NCI-H446 (cell line): ENCODE results near the gene GDF7.

Source experiments
- DNase-seq, 2 experiments: peaks; one replicate each; lab custom pipeline; 2025; lab: John Stamatoyannopoulos, UW

Gene GDF7

GRCh38 chr2:20629181-20629580 is 37.8 kb upstream of the GDF7 start:
- no peak for DNase-seq

GRCh38 chr2:20629581-20630171 is 37.3 kb upstream of the GDF7 start:
- DNase-seq, result peak; percentile 28 to 78

GRCh38 chr2:20630967-20631366 is 36.0 kb upstream of the GDF7 start:
- DNase-seq, result no peak

- DNase-seq, result no peak
Measured at GRCh38 chr2:20631617-20632307, 35.2 kb upstream of the GDF7 start.

GRCh38 chr2:20632446-20632990 is 34.4 kb upstream of the GDF7 start:
- DNase-seq, result no peak

GRCh38 chr2:20633001-20633400 is 33.9 kb upstream of the GDF7 start:
- no peak for DNase-seq

- DNase-seq, result no peak
Measured at GRCh38 chr2:20633794-20634506, 33.0 kb upstream of the GDF7 start.

GRCh38 chr2:20634507-20635112 is 32.3 kb upstream of the GDF7 start:
- no peak for DNase-seq

- no peak for DNase-seq
Measured at GRCh38 chr2:20635113-20635510, 31.8 kb upstream of the GDF7 start.

GRCh38 chr2:20635675-20636584 is 31.0 kb upstream of the GDF7 start:
- peak; percentile 73 to 86 for DNase-seq

- DNase-seq, result no peak
Measured at GRCh38 chr2:20637147-20637546, 29.8 kb upstream of the GDF7 start.

GRCh38 chr2:20638014-20638413 is 28.9 kb upstream of the GDF7 start:
- no peak for DNase-seq

- DNase-seq, result no peak
Measured at GRCh38 chr2:20638646-20639430, 28.1 kb upstream of the GDF7 start.

GRCh38 chr2:20640411-20641122 is 26.4 kb upstream of the GDF7 start:
- DNase-seq, result no peak

GRCh38 chr2:20641123-20641985 is 25.6 kb upstream of the GDF7 start:
- no peak for DNase-seq

GRCh38 chr2:20642055-20642971 is 24.6 kb upstream of the GDF7 start:
- DNase-seq, result peak; percentile 54 to 79

- DNase-seq, result no peak
Measured at GRCh38 chr2:20643060-20643459, 23.9 kb upstream of the GDF7 start.

- no peak for DNase-seq
Measured at GRCh38 chr2:20643826-20644225, 23.1 kb upstream of the GDF7 start.
